HepG2 (cell line): ENCODE measurements around the gene MRPS34. TPM values are rescaled to one million over a fixed set of nuclear protein-coding genes. Genes with fewer than 3 reads are reported as not detected.

Experiments
- JUNB ChIP-seq: sonication (generic); formaldehyde crosslinking; IDR thresholded peaks from 2 replicates; pipeline ENCODE4 v1.8.0; 2022; ENCODE audit warnings: missing genetic modification reagents, mild to moderate bottlenecking, borderline replicate concordance
- ZNF672 ChIP-seq: sonication (generic); formaldehyde crosslinking; IDR thresholded peaks from 2 replicates; pipeline ENCODE4 v1.8.1; 2022; ENCODE audit warnings: missing genetic modification reagents
- ZNF773 ChIP-seq: sonication (generic); formaldehyde crosslinking; IDR thresholded peaks from 2 replicates; pipeline ENCODE4 v1.4.0; 2020; ENCODE audit warnings: missing genetic modification reagents, borderline replicate concordance
- polyA plus RNA-seq, 8 experiments: library from polyadenylated mRNA; depleted of rRNA in 3 of 8; stranded (reverse) in 7 of 8; unstranded in 1 of 8; fragments of >200 nt; fragmentation: Illumina TruSeq in 4 of 8; extraction: Trizol in 4 of 8; gene quantifications; 2 replicates each; pipeline versions ENCODE4 v1.2.1 to v1.2.3, GENCODE V29; 2011 to 2016; ENCODE audit warnings: low read depth in 4 of 8, missing spikeins in 1 of 8, mixed read lengths in 1 of 8; ENCODE audit not compliant: insufficient read depth in 1 of 8
- total RNA-seq, 5 experiments: library from RNA; depleted of rRNA; stranded (reverse); fragments of >200 nt; fragmentation: Illumina TruSeq; extraction: Trizol; gene quantifications; 2 replicates each; pipeline ENCODE4 v1.2.3, GENCODE V29; 2016; ENCODE audit warnings: low read depth in 1 of 5
- TF ChIP-seq, protein P1 (sequence below): sonication (generic); formaldehyde crosslinking; IDR thresholded peaks from one replicate; pipeline ENCODE4 v1.5.1; 2020; ENCODE audit warnings: mild to moderate bottlenecking, missing genetic modification reagents; ENCODE audit errors: not compliant biosample characterization
- TF ChIP-seq, protein P2 (sequence below): sonication (generic); formaldehyde crosslinking; IDR thresholded peaks from 2 replicates; pipeline ENCODE4 v1.4.0; 2020; ENCODE audit warnings: mild to moderate bottlenecking, missing genetic modification reagents
- TF ChIP-seq, protein P3 (sequence below): sonication (generic); formaldehyde crosslinking; IDR thresholded peaks from 2 replicates; pipeline ENCODE4 v1.4.0; 2020; ENCODE audit warnings: mild to moderate bottlenecking, missing genetic modification reagents
- TF ChIP-seq, protein P4 (sequence below): sonication (generic); formaldehyde crosslinking; IDR thresholded peaks from 2 replicates; pipeline ENCODE4 v1.4.0; 2020; ENCODE audit warnings: missing genetic modification reagents

The MRPS34 gene
- total and polyA plus RNA-seq, 2 of the 13 experiments (the other 11 are each of a cell fraction or from before 2014, with no cell fraction given), result 63.5 to 131 TPM

DNA sequence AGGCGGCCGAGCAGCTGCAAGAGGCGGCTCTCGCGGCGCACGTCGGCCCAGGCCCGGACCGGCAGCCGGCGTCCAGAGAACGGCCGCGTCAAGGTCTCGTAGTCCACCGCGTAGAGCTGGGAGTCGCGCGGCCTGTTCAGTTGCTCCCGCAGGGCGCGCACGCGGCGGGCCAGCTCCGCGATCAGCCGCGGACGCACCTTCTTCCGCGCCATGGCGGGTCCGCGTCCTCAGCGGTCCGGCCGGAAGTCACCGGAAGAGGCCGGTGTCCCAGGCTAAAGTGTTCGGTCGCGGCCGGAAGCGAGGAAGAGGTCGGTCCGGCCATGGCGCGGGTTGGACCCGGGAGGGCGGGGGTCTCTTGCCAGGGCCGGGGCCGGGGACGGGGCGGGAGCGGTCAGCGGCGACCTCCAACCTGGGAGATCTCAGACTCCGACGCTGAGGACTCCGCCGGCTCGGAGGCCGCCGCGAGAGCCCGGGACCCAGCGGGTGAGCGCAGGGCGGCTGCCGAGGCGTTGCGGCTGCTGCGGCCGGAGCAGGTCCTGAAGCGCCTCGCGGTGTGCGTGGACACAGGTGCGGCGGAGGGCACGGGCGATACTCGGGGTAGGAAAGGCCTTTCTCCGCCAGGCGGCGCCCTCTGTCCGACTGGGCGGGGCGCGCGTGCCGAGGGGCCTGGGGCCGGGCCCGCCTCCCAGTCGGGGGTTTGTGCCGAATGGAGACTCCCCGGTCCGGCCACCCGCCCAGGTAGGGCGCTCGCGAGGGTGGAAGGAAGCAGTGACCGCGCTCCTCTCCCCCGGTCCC is at the start of gene MRPS34 (continued):
- TF ChIP-seq, protein P1, sequence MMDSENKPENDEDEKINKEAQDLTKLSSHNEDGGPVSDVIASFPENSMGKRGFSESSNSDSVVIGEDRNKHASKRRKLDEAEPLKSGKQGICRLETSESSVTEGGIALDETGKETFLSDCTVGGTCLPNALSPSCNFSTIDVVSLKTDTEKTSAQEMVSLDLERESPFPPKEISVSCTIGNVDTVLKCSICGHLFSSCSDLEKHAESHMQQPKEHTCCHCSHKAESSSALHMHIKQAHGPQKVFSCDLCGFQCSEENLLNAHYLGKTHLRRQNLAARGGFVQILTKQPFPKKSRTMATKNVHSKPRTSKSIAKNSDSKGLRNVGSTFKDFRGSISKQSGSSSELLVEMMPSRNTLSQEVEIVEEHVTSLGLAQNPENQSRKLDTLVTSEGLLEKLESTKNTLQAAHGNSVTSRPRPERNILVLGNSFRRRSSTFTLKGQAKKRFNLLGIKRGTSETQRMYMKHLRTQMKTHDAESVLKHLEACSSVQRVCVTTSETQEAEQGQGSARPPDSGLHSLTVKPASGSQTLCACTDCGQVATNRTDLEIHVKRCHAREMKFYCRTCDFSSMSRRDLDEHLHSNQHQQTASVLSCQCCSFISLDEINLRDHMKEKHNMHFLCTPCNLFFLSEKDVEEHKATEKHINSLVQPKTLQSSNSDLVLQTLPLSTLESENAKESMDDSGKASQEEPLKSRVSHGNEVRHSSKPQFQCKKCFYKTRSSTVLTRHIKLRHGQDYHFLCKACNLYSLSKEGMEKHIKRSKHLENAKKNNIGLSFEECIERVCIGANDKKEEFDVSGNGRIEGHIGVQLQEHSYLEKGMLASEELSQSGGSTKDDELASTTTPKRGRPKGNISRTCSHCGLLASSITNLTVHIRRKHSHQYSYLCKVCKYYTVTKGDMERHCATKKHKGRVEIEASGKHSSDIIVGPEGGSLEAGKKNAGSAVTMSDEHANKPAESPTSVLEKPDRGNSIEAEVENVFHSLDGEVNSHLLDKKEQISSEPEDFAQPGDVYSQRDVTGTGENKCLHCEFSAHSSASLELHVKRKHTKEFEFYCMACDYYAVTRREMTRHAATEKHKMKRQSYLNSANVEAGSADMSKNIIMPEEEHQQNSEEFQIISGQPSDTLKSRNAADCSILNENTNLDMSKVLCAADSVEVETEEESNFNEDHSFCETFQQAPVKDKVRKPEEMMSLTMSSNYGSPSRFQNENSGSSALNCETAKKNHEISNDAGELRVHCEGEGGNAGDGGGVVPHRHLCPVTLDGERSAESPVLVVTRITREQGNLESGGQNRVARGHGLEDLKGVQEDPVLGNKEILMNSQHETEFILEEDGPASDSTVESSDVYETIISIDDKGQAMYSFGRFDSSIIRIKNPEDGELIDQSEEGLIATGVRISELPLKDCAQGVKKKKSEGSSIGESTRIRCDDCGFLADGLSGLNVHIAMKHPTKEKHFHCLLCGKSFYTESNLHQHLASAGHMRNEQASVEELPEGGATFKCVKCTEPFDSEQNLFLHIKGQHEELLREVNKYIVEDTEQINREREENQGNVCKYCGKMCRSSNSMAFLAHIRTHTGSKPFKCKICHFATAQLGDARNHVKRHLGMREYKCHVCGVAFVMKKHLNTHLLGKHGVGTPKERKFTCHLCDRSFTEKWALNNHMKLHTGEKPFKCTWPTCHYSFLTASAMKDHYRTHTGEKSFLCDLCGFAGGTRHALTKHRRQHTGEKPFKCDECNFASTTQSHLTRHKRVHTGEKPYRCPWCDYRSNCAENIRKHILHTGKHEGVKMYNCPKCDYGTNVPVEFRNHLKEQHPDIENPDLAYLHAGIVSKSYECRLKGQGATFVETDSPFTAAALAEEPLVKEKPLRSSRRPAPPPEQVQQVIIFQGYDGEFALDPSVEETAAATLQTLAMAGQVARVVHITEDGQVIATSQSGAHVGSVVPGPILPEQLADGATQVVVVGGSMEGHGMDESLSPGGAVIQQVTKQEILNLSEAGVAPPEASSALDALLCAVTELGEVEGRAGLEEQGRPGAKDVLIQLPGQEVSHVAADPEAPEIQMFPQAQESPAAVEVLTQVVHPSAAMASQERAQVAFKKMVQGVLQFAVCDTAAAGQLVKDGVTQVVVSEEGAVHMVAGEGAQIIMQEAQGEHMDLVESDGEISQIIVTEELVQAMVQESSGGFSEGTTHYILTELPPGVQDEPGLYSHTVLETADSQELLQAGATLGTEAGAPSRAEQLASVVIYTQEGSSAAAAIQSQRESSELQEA (CRISPR knock-in tag), result no peak
- TF ChIP-seq, protein P2, sequence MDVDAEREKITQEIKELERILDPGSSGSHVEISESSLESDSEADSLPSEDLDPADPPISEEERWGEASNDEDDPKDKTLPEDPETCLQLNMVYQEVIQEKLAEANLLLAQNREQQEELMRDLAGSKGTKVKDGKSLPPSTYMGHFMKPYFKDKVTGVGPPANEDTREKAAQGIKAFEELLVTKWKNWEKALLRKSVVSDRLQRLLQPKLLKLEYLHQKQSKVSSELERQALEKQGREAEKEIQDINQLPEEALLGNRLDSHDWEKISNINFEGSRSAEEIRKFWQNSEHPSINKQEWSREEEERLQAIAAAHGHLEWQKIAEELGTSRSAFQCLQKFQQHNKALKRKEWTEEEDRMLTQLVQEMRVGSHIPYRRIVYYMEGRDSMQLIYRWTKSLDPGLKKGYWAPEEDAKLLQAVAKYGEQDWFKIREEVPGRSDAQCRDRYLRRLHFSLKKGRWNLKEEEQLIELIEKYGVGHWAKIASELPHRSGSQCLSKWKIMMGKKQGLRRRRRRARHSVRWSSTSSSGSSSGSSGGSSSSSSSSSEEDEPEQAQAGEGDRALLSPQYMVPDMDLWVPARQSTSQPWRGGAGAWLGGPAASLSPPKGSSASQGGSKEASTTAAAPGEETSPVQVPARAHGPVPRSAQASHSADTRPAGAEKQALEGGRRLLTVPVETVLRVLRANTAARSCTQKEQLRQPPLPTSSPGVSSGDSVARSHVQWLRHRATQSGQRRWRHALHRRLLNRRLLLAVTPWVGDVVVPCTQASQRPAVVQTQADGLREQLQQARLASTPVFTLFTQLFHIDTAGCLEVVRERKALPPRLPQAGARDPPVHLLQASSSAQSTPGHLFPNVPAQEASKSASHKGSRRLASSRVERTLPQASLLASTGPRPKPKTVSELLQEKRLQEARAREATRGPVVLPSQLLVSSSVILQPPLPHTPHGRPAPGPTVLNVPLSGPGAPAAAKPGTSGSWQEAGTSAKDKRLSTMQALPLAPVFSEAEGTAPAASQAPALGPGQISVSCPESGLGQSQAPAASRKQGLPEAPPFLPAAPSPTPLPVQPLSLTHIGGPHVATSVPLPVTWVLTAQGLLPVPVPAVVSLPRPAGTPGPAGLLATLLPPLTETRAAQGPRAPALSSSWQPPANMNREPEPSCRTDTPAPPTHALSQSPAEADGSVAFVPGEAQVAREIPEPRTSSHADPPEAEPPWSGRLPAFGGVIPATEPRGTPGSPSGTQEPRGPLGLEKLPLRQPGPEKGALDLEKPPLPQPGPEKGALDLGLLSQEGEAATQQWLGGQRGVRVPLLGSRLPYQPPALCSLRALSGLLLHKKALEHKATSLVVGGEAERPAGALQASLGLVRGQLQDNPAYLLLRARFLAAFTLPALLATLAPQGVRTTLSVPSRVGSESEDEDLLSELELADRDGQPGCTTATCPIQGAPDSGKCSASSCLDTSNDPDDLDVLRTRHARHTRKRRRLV (CRISPR knock-in tag), result no peak
- TF ChIP-seq JUNB (CRISPR knock-in tag), result no peak
- TF ChIP-seq ZNF672 (CRISPR knock-in tag), result peak; percentile 83; the same call in 1 of the 2 replicates
- TF ChIP-seq, protein P3, sequence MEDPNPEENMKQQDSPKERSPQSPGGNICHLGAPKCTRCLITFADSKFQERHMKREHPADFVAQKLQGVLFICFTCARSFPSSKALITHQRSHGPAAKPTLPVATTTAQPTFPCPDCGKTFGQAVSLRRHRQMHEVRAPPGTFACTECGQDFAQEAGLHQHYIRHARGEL, result no peak
- peak; percentile 88; the same call in 1 of the 2 replicates for TF ChIP-seq ZNF773
- TF ChIP-seq, protein P4, sequence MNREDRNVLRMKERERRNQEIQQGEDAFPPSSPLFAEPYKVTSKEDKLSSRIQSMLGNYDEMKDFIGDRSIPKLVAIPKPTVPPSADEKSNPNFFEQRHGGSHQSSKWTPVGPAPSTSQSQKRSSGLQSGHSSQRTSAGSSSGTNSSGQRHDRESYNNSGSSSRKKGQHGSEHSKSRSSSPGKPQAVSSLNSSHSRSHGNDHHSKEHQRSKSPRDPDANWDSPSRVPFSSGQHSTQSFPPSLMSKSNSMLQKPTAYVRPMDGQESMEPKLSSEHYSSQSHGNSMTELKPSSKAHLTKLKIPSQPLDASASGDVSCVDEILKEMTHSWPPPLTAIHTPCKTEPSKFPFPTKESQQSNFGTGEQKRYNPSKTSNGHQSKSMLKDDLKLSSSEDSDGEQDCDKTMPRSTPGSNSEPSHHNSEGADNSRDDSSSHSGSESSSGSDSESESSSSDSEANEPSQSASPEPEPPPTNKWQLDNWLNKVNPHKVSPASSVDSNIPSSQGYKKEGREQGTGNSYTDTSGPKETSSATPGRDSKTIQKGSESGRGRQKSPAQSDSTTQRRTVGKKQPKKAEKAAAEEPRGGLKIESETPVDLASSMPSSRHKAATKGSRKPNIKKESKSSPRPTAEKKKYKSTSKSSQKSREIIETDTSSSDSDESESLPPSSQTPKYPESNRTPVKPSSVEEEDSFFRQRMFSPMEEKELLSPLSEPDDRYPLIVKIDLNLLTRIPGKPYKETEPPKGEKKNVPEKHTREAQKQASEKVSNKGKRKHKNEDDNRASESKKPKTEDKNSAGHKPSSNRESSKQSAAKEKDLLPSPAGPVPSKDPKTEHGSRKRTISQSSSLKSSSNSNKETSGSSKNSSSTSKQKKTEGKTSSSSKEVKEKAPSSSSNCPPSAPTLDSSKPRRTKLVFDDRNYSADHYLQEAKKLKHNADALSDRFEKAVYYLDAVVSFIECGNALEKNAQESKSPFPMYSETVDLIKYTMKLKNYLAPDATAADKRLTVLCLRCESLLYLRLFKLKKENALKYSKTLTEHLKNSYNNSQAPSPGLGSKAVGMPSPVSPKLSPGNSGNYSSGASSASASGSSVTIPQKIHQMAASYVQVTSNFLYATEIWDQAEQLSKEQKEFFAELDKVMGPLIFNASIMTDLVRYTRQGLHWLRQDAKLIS, result peak; percentile 57; the same call in 1 of the 2 replicates
